ENCODE data around the gene SH3PXD2A.

- no peak for TF ChIP-seq CTCF (IDR thresholded peaks at IDR 0.05)
- TF ChIP-seq POLR2A (IDR thresholded peaks at IDR 0.05), result no peak
Measured at GRCh38 chr10:103554488-103555324, 300.7 kb downstream of the SH3PXD2A start.
